Mesodermal cell (in vitro differentiated cells): ENCODE data around the gene IL1RAPL1.

Source experiments
- H3K27ac ChIP-seq: 2 replicates; pipeline ENCODE4 v1.7.0; 2013; ENCODE audit warnings: mild to moderate bottlenecking, low read depth, low read length, moderate library complexity; ENCODE audit not compliant: severe bottlenecking
- H3K36me3 ChIP-seq: 2 replicates; pipeline ENCODE4 v1.7.1; 2013; ENCODE audit warnings: mild to moderate bottlenecking, low read length, moderate library complexity; ENCODE audit not compliant: control insufficient read depth, insufficient read depth
- H3K4me1 ChIP-seq: one replicate; pipeline ENCODE4 v1.7.1; 2013; ENCODE audit warnings: mild to moderate bottlenecking, low read length; ENCODE audit not compliant: insufficient read depth, control insufficient read depth, poor library complexity, severe bottlenecking
- H3K4me3 ChIP-seq: 2 replicates; pipeline ENCODE4 v1.7.0; 2013; ENCODE audit warnings: low read length, control low read depth, mild to moderate bottlenecking; ENCODE audit not compliant: insufficient read depth, poor library complexity, severe bottlenecking; ENCODE audit errors: extremely low read depth
- H3K9me3 ChIP-seq: 2 replicates; pipeline ENCODE4 v1.7.1; 2013; ENCODE audit warnings: mild to moderate bottlenecking, low read length, moderate library complexity; ENCODE audit not compliant: control insufficient read depth
- WGBS, 2 experiments: methylation state at CpG; one replicate each; pipeline ENCODE4 v1.1.5; 2013; ENCODE audit warnings: missing lambda C conversion rate in 2 of 2; ENCODE audit not compliant: insufficient coverage in 2 of 2; 5-methylcytosine and 5-hydroxymethylcytosine counted together

The IL1RAPL1 gene

DNA sequence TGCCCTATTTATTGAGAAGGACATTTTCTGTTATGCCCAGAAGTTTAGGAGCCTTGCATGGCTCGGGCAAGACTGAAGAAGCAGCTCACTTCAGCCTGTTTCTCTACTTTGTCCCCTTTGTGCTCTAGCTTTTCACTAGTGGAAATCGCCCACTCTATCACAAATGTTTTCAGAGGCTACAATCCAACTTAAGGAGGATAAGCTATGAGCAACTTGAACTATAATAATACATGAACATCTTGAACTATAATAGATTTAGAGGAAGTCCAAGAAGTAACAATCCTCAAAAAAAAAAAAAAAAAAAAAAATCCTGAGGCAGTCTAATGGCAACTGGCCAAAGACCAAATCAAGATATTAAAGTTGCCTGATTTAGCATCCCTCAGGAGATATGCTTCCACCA lies 452.3 kb downstream of the IL1RAPL1 start:
- WGBS, 2 experiments: no CpG with 5 or more reads among the region's 2 CpGs

DNA sequence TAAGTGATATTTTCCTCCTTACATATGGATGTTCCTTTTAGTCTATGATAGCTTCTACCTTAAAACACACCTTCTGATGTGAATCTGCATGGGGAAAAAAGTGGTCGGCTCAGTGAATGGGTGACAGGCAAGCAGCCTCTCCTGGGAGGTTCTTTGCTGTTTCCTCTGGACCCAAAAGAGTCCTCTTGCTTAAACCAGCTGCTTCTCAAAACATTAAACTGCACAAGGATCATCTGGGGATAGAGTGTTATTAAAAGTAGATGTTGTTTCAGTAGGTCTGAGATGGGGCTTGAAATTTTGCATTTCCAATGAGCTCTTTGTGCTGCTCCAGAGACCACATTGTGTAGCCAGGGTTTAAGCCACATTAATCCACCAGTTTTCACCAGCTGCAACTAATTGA lies 452.9 kb downstream of the IL1RAPL1 start:
- Histone ChIP-seq H3K27ac (no peak overlapping the region), H3K9me3 (no peaks in the 10 kb centered on the region), H3K4me3 (no peak overlapping the region), H3K36me3 (no peaks in the 10 kb centered on the region), H3K4me1 (no peaks in the 10 kb centered on the region)
- WGBS, 2 experiments: no CpG with 5 or more reads among the region's 1 CpG

More for the DNA sequence above, 452.3 kb downstream of the IL1RAPL1 start:
- Histone ChIP-seq H3K4me1 (no peaks in the 10 kb centered on the region), H3K9me3 (no peaks in the 10 kb centered on the region), H3K36me3 (no peaks in the 10 kb centered on the region), H3K27ac (no peak overlapping the region), H3K4me3 (no peak overlapping the region)

DNA sequence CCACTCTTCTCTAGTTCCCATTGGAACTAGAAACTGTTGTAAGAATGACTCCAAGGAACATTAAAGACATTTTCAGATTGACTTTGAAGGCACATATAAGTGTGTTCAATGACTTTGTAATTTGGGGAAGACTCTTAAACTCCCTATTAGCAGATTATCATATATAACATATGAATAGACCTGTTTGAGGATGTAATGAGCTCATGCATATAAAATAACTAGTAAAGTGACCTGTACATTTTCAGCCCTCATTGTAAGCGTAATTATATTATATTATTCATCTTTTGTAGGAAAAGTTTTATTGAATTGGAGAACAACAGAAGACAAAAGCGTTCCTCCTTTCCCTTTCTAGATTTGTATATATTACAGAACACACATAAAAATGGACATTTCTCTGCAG lies 455.1 kb downstream of the IL1RAPL1 start:
- Histone ChIP-seq H3K36me3 (no peaks in the 10 kb centered on the region), H3K4me1 (no peaks in the 10 kb centered on the region), H3K4me3 (no peak overlapping the region), H3K9me3 (no peaks in the 10 kb centered on the region), H3K27ac (no peak overlapping the region)
- WGBS, 2 experiments: no CpG with 5 or more reads among the region's 2 CpGs

DNA sequence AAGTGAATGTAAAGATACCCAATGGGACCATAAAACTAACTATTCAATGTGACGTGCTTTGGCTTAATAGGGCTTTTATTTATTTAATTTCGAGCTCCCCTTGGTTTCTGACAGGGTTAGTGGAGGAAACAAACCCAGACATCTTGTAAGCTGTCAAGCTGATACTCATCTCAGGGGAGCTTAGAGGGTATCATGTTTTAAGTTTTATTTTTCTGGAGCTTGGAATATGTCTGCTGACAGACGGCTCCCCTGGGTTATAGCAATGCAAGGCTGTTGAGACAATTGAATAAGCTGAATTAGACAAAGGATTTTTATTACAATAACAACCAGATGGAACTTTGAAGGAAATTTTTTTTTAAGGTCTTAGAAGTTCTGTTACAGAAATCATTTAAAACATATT lies 456.5 kb downstream of the IL1RAPL1 start:
- Histone ChIP-seq H3K27ac (no peak overlapping the region), H3K36me3 (no peaks in the 10 kb centered on the region), H3K4me1 (no peaks in the 10 kb centered on the region), H3K9me3 (no peaks in the 10 kb centered on the region), H3K4me3 (no peak overlapping the region)
- WGBS, 2 experiments: no CpG with 5 or more reads among the region's 3 CpGs

DNA sequence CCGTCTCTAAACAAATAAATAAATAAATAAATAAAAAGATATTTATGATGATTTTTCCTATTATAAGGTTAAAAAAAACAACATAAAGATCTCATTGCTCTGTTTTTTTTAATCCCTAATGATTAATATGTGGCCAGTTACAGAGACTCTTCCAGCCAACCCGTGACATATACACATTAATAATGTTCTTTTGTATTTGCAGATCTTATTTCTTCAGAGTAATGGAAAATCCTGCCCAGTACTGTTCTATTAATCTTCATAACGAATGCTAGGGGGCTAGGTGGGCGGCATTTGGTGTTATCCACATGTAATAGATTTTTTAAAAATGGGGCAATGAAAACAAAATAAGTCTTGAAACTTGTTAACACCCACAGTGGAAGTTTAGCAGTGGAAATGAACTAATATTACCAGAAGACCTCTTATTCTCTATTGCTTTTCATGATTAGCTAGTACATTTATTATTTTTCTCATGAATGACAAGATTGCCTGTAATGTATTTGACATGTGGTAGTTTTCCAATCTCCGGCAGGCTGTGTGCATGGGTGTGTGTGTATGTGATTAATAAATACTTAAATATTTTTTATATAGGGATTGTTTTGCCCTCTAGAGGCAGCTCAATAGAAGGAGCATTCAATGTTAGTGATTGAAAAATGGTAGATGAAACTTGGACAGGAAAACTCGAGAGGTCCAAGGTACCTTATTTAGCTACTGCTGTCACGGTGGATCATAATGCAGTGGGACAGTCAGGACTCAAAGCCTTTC lies 457.4 kb downstream of the IL1RAPL1 start:
- Histone ChIP-seq H3K36me3 (no peaks in the 10 kb centered on the region), H3K9me3 (no peaks in the 10 kb centered on the region), H3K4me1 (no peaks in the 10 kb centered on the region), H3K4me3 (no peak overlapping the region), H3K27ac (no peak overlapping the region)
- WGBS, 2 experiments: 92% methylated on average over 2 of the region's 7 CpGs; no CpG with 5 or more reads in 1 of the 2 experiments

DNA sequence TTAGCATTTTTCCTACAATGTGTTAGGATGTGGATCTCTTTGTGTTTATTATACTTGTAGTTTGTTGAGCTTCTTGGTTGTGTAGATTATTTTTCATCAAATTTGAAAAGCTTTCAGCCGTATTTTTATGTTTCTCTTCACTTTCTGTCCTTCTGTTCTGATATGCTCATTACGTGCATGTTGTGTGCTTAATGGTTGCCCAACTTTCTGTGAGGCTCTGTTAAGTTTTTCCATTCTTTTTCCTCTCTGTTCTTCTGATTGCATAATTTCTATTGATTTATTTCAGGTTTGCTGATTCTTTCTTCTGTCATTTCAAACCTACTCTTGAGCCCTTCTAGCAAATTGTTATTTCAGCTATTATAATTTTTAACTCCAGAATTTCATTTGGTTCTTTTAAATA lies 478.2 kb downstream of the IL1RAPL1 start:
- 86% methylated on average over 1 of the region's 2 CpGs; no CpG with 5 or more reads in 1 of the 2 experiments for WGBS, 2 experiments
- Histone ChIP-seq H3K27ac (no peak overlapping the region), H3K36me3 (no peaks in the 10 kb centered on the region), H3K4me1 (no peaks in the 10 kb centered on the region), H3K9me3 (no peaks in the 10 kb centered on the region), H3K4me3 (no peak overlapping the region)

DNA sequence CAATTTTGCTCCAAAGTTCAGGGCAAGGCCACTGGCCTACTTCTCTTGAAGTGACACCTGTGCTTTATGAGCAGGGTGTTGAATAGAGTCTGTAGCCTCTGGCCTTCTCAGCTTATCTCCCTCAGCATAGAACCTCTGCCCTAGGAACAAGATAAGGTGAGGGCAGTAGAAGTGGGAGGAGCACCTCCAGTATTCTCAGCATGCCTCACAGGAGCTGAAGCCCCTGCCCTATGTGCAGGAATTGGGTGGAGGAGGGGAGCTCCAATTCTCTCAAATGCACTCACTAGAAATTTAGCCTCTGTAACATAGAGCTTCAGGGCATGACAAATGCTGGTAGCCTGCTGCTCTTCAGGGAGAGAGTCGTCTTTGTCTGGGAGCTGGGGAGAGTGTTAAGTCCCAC lies 479.3 kb downstream of the IL1RAPL1 start:
- no peak overlapping the region for H3K27ac ChIP-seq
- H3K4me3 ChIP-seq: no peak overlapping the region
- no peaks in the 10 kb centered on the region for H3K36me3 ChIP-seq
- WGBS, 2 experiments: no CpG with 5 or more reads among the region's 1 CpG
- H3K4me1 ChIP-seq: no peaks in the 10 kb centered on the region
- no peaks in the 10 kb centered on the region for H3K9me3 ChIP-seq

DNA sequence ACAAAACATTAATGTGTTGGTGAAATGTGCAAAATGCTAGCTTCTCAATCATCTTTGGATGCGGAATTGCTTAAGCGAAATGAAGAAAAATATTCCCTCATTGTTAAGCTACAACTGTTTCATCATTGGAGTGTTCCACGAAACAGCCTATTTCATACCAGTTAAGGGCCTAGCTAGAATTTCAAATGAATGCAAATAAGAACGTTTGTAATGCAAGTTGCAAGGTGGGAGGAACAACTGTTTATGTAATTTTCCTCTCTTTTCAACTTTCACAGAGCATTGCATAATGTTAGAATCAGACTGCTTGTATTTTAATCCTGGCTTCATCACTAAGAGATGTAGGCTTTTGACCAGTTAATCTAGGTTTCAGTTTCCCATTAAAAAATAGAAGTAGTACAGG lies 480.1 kb downstream of the IL1RAPL1 start:
- no peaks in the 10 kb centered on the region for H3K9me3 ChIP-seq
- no CpG with 5 or more reads among the region's 4 CpGs for WGBS, 2 experiments
- no peak overlapping the region for H3K27ac ChIP-seq
- H3K4me1 ChIP-seq: no peaks in the 10 kb centered on the region
- H3K36me3 ChIP-seq: no peaks in the 10 kb centered on the region
- H3K4me3 ChIP-seq: no peak overlapping the region

DNA sequence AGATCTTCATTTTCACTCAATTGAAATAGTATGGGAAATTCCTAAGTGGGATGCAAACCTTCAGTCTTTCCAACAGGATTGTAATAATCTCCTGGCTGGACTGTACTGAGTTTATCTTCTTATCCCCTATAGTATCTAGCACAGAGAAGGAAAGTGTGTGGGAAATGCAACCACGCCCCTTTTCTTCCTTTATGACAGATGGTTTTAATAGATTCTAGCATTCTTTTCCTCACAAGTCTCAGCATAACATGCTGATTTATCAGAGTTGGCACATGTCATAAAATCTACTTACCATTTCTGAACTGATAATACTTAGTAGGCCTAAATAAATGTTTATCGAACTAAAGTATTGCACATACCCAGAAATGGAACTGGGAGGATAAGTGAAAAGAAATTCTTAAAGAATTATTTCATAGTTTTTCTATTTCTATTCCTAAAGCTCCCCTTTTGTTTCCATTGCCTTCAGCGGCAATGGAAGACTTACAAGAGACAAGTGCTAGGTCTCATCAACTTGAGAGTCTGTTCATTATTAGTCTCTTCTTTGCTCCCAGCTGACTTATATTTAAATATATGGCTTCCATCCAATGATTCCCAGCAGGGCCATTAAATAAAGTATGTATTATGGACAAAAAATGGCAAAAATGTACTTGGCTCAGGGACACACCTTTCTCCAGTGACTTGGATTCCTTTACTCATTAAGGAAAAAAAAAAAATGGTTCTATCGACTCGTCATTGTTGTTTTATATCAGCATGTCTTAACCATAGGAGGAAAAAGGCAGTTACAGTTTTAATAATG lies 484.5 kb downstream of the IL1RAPL1 start:
- 83% methylated on average over 1 of the region's 5 CpGs; no CpG with 5 or more reads in 1 of the 2 experiments for WGBS, 2 experiments
- Histone ChIP-seq H3K9me3 (no peaks in the 10 kb centered on the region), H3K4me1 (no peaks in the 10 kb centered on the region), H3K27ac (no peak overlapping the region), H3K4me3 (no peak overlapping the region), H3K36me3 (no peaks in the 10 kb centered on the region)

DNA sequence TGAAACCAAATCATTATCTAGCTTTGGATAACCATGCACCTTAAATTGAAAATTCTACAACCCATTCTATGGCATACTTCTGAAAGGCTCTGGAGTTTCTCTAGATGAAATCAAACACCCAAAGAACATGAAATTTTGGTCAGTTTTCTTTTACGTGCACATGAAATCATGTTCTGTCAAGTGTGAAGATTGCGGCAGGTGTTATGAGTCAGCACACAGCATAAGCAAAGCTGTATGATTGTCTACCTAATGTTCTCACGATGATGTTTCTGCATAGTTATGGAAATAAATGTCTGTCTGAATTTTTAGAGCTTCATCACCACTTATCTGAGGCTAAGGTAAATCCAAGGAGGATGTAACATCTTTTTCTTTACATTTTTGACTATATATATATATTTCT lies 495.3 kb downstream of the IL1RAPL1 start:
- Histone ChIP-seq H3K27ac (no peak overlapping the region), H3K4me1 (no peaks in the 10 kb centered on the region), H3K4me3 (no peak overlapping the region), H3K36me3 (no peaks in the 10 kb centered on the region), H3K9me3 (no peaks in the 10 kb centered on the region)
- WGBS, 2 experiments: no CpG with 5 or more reads among the region's 3 CpGs

DNA sequence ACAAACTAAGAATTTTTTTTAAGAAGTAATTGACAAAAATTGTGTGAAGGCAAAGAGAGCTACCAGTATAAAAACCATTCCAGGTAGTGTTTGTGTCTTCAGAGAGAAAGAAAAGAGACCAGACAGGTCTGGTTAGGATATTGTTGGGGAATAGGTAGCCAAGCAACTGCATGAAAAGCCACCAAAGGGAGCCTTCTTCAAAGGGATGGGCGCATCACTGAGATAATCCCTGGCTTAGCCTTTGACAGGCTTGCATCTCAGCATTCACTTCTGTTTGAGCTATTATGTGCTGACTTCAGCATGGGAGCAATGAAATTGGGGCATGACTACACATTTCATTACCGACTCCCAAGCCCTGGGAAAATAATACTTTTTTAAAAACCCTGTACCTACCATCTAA lies 496.6 kb downstream of the IL1RAPL1 start:
- WGBS, 2 experiments: 100% methylated on average over 1 of the region's 2 CpGs; no CpG with 5 or more reads in 1 of the 2 experiments
- H3K4me3 ChIP-seq: no peak overlapping the region
- H3K4me1 ChIP-seq: no peaks in the 10 kb centered on the region
- H3K36me3 ChIP-seq: no peaks in the 10 kb centered on the region
- no peaks in the 10 kb centered on the region for H3K9me3 ChIP-seq
- H3K27ac ChIP-seq: no peak overlapping the region
